ENCODE results near the gene FAM110A. TPM values are rescaled to one million over a fixed set of nuclear protein-coding genes. Genes with fewer than 3 reads are reported as not detected.
A peak's percentile ranks its signal among the peaks of the same experiment; 100 is the strongest.

FAM110A gene
- total and polyA plus RNA-seq, 7 donors: 0.55 to 10.7 (median 2.5) TPM

GRCh38 chr20:821046-821730 lies 12.3 kb upstream of the FAM110A start:
- H3K4me1 ChIP-seq: no peaks in the 10 kb centered on the region
- H3K4me3 ChIP-seq: no peak overlapping the region
- DNase-seq: no peak
- no peaks in the 10 kb centered on the region for H3K36me3 ChIP-seq
- H3K27ac ChIP-seq: no peak overlapping the region
- H3K27me3 ChIP-seq: peaks cover 0 to 8% (median 0%) of the 10 kb centered on the region in 3 donors
- intact Hi-C loops (cut with DNase I): no loop called here
- H3K9me3 ChIP-seq: no peaks in the 10 kb centered on the region
- no peak for TF ChIP-seq POLR2A (IDR thresholded peaks at IDR 0.05)
- TF ChIP-seq POLR2AphosphoS5 (IDR thresholded peaks at IDR 0.05): no peak
- no peak for TF ChIP-seq EP300 (IDR thresholded peaks at IDR 0.05)
- no peak for TF ChIP-seq CTCF (IDR thresholded peaks at IDR 0.05)
- WGBS, 2 donors: 82 to 83% methylated on average over 6 of the region's 6 CpGs

GRCh38 chr20:821731-822065 lies 11.8 kb upstream of the FAM110A start:
- H3K36me3 ChIP-seq: no peaks in the 10 kb centered on the region
- WGBS, 2 donors: 89 to 96% methylated on average over 3 of the region's 3 CpGs
- no peak for TF ChIP-seq POLR2A (IDR thresholded peaks at IDR 0.05)
- TF ChIP-seq CTCF (IDR thresholded peaks at IDR 0.05): no peak
- H3K27me3 ChIP-seq: peaks cover 0 to 4% (median 0%) of the 10 kb centered on the region in 3 donors
- DNase-seq: no peak
- no peaks in the 10 kb centered on the region for H3K9me3 ChIP-seq
- intact Hi-C loops (cut with DNase I): no loop called here
- H3K4me3 ChIP-seq: no peak overlapping the region
- no peak overlapping the region for H3K27ac ChIP-seq
- H3K4me1 ChIP-seq: no peaks in the 10 kb centered on the region

- intact Hi-C loops (cut with DNase I): no loop called here
- 60 to 76% methylated on average over 12 of the region's 12 CpGs for WGBS, 2 donors
- Histone ChIP-seq H3K9me3 (no peaks in the 10 kb centered on the region), H3K27me3 (no peaks in the 10 kb centered on the region), H3K4me1 (no peaks in the 10 kb centered on the region), H3K36me3 (no peaks in the 10 kb centered on the region), H3K27ac (no peak overlapping the region), H3K4me3 (no peak overlapping the region)
- no peak for DNase-seq
- TF ChIP-seq CTCF (IDR thresholded peaks at IDR 0.05) (no peak), POLR2AphosphoS5 (IDR thresholded peaks at IDR 0.05) (no peak), EP300 (IDR thresholded peaks at IDR 0.05) (no peak), POLR2A (IDR thresholded peaks at IDR 0.05) (no peak)
These were observed 10.6 kb upstream of the FAM110A start for GRCh38 chr20:822651-823573.

GRCh38 chr20:823574-823902 lies 10.0 kb upstream of the FAM110A start:
- Histone ChIP-seq H3K27me3 (no peaks in the 10 kb centered on the region), H3K36me3 (no peaks in the 10 kb centered on the region), H3K9me3 (no peaks in the 10 kb centered on the region), H3K27ac (no peak overlapping the region), H3K4me3 (no peak overlapping the region), H3K4me1 (no peaks in the 10 kb centered on the region)
- no peak for TF ChIP-seq POLR2A (IDR thresholded peaks at IDR 0.05)
- no peak for TF ChIP-seq EP300 (IDR thresholded peaks at IDR 0.05)
- TF ChIP-seq POLR2AphosphoS5 (IDR thresholded peaks at IDR 0.05): no peak
- DNase-seq: peak; percentile 35
- intact Hi-C loops (cut with DNase I): no loop called here
- 89 to 91% methylated on average over 4 of the region's 4 CpGs for WGBS, 2 donors

GRCh38 chr20:824490-824889 lies 9.0 kb upstream of the FAM110A start:
- Histone ChIP-seq H3K9me3 (no peaks in the 10 kb centered on the region), H3K4me3 (no peak overlapping the region), H3K36me3 (no peaks in the 10 kb centered on the region), H3K4me1 (no peaks in the 10 kb centered on the region), H3K27ac (no peak overlapping the region), H3K27me3 (no peaks in the 10 kb centered on the region)
- 74 to 91% methylated on average over 4 of the region's 4 CpGs for WGBS, 2 donors
- DNase-seq: no peak
- TF ChIP-seq EP300 (IDR thresholded peaks at IDR 0.05) (no peak), CTCF (IDR thresholded peaks at IDR 0.05) (no peak), POLR2A (IDR thresholded peaks at IDR 0.05) (no peak), POLR2AphosphoS5 (IDR thresholded peaks at IDR 0.05) (no peak)
- intact Hi-C loops (cut with DNase I): no loop called here
